ENCODE measurements around the gene TYMP.
A peak's percentile ranks its signal among the peaks of the same experiment; 100 is the strongest.

The TYMP gene

DNA sequence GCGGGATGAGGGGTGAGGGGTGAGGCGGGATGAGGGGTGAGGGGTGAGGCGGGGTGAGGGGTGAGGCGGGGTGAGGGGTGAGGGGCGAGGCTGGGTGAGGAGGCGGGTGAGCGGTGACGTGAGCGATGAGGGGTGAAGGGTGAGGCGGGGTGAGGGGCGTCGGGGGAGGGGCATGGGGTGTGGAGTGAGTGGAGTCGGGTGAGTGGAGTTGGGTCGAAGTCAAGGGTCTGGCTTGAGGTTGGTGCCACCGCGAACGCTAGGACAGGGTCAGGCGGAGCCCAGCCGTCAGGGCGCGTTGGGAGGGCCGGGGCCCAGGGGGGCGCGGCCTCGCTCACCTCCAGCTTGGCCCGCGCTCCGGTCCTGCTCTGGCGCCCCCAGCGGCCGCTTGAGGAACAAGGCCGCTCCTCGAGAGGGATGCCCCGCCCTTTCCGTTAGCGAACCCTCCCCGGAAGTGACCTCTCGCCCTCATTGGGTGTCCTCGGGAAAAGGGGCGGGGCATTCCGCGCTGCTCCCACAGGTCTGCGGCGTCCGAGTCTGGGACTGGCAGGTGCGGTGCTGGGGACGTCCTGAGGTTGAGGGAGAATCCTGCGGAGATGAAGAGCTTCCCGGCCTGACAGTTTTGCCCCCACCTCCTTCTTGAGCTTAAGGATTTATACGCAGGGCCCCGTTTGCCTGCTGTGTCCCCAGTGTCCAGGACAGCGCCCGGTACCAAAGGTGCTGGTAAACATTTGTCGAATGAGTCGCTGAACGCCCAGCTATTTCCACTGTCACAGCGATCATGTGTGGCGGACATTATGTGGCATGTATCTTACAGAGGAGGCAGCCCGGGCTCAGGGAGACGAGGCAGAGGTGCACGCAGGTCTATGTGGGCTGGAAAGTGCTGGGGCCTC, 33.0 kb upstream of the TYMP start, which contains the start of gene SYCE3:
TSS of gene SYCE3 (minus strand) at position 397 of the 890 bp plus-strand sequence. CDS start 6,514 bp downstream, outside the sequence.
- Histone ChIP-seq H3K9me3 (ENCODE audit: control insufficient read depth, insufficient read depth, low read length) (no peaks in the 10 kb centered on the region), H3K36me3 (ENCODE audit: control insufficient read depth, insufficient read depth, low read length) (no peaks in the 10 kb centered on the region), H3K27ac (ENCODE audit: low read length) (no peak within 1 kb of the TSS), H3K27me3 (ENCODE audit: control insufficient read depth, insufficient read depth, low read length) (no peaks in the 10 kb centered on the region), H3K4me1 (ENCODE audit: control insufficient read depth, insufficient read depth, low read length) (no peaks in the 10 kb centered on the region), H3K4me3 (ENCODE audit: low read length) (peak within 1 kb of the TSS; percentile 29; the same call in 1 of the 2 replicates)
- DNase-seq (ENCODE audit: low read depth, low spot score), result peak; percentile 84
- no CpG with 5 or more reads among the region's 61 CpGs for WGBS (ENCODE audit: insufficient coverage, insufficient read length)

DNA sequence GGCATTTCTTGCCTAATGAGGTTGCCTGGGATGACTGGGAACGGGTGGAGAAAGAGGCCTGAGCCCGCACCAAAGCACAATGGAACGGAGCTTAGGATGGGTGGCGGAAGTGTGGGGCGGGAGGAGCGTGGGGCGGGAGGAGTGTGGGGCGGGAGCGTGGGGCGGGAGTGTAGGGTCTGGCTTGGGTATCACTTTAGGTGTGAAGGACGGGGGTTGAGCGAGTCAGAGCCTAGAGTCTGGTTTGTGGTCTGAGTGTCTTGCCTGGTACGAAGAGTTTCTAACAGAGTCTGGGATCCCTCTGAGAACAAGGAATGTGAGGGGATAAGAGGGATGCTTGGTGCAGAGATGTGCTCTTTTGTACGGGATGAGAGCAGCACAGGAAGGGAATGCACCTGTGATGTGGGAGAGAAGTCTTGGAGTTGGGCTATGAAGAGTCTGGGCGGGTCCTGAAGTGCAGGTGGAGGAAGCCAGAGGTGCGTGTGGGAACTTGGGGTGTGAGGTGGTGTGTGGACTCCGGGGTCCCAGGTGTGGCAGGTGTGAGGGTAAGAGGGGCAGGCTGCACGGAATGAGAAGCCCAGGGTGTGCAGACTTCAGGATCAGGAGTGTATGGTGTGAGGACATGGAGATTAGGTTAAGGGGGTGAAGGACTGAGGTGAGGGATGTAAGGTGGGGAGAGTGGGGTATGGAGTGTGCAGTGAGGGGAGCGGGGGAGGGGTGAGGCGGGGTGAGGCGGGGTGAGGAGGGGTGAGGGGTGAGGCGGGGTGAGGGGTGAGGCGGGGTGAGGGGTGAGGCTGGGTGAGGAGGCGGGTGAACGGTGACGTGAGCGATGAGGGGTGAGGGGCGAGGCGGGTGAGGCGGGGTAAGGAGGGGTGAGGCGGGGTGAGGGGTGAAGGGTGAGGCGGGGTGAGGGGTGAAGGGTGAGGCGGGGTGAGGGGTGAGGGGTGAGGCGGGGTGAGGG, 31.9 kb upstream of the TYMP start:
- no peaks in the 10 kb centered on the region for H3K27me3 ChIP-seq (ENCODE audit: control insufficient read depth, insufficient read depth, low read length)
- no peak overlapping the region for H3K4me3 ChIP-seq (ENCODE audit: low read length)
- no CpG with 5 or more reads among the region's 34 CpGs for WGBS (ENCODE audit: insufficient coverage, insufficient read length)
- no peak for DNase-seq (ENCODE audit: low read depth, low spot score)
- H3K9me3 ChIP-seq (ENCODE audit: control insufficient read depth, insufficient read depth, low read length), result no peaks in the 10 kb centered on the region
- H3K4me1 ChIP-seq (ENCODE audit: control insufficient read depth, insufficient read depth, low read length), result no peaks in the 10 kb centered on the region
- H3K36me3 ChIP-seq (ENCODE audit: control insufficient read depth, insufficient read depth, low read length), result no peaks in the 10 kb centered on the region
- no peak overlapping the region for H3K27ac ChIP-seq (ENCODE audit: low read length)

DNA sequence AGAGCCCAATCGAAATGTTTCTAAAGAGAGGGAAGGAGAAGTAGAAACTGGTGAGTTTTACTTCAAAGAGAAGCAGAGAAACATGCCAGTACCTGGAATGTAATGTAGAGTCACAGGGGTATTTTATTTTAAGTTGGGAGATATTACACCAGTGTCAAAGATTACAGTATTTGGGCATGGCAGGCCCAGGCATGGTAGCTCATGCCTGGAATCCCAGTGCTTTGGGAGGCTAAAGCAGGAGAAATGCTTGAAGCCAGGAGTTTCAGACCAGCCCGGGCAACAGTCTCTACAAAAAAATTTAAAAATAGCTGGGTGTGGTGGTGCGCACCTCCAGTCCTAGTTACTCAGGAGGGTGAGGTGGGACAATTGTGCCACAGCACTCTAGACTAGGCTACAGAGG, 30.2 kb upstream of the TYMP start:
- H3K4me1 ChIP-seq (ENCODE audit: control insufficient read depth, insufficient read depth, low read length), result no peaks in the 10 kb centered on the region
- no peaks in the 10 kb centered on the region for H3K9me3 ChIP-seq (ENCODE audit: control insufficient read depth, insufficient read depth, low read length)
- no peak overlapping the region for H3K4me3 ChIP-seq (ENCODE audit: low read length)
- H3K27ac ChIP-seq (ENCODE audit: low read length), result no peak overlapping the region
- H3K27me3 ChIP-seq (ENCODE audit: control insufficient read depth, insufficient read depth, low read length), result no peaks in the 10 kb centered on the region
- H3K36me3 ChIP-seq (ENCODE audit: control insufficient read depth, insufficient read depth, low read length), result no peaks in the 10 kb centered on the region
- WGBS (ENCODE audit: insufficient coverage, insufficient read length), result no CpG with 5 or more reads among the region's 3 CpGs
- DNase-seq (ENCODE audit: low read depth, low spot score), result no peak

DNA sequence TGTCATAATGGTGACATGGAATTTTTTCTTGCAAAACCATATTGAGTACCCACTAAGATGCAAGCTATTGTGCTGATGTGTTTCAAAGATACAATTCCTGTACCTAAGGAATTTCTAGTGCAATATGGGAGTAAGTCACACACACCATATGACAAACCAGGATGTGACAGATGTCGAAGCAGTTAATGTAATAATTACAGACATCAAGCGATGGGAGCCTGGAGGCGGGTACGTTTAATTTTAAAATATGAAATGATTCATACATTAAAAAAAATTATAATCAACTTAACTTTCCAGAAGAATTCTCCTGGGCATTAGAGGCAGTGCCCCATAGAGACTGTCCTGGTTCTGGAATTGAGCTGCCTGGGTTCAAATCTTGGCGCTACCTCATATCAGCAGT, 26.9 kb upstream of the TYMP start:
- H3K9me3 ChIP-seq (ENCODE audit: control insufficient read depth, insufficient read depth, low read length), result no peaks in the 10 kb centered on the region
- no peaks in the 10 kb centered on the region for H3K36me3 ChIP-seq (ENCODE audit: control insufficient read depth, insufficient read depth, low read length)
- no CpG with 5 or more reads among the region's 5 CpGs for WGBS (ENCODE audit: insufficient coverage, insufficient read length)
- no peak overlapping the region for H3K4me3 ChIP-seq (ENCODE audit: low read length)
- no peaks in the 10 kb centered on the region for H3K27me3 ChIP-seq (ENCODE audit: control insufficient read depth, insufficient read depth, low read length)
- DNase-seq (ENCODE audit: low read depth, low spot score), result no peak
- no peaks in the 10 kb centered on the region for H3K4me1 ChIP-seq (ENCODE audit: control insufficient read depth, insufficient read depth, low read length)
- H3K27ac ChIP-seq (ENCODE audit: low read length), result no peak overlapping the region

DNA sequence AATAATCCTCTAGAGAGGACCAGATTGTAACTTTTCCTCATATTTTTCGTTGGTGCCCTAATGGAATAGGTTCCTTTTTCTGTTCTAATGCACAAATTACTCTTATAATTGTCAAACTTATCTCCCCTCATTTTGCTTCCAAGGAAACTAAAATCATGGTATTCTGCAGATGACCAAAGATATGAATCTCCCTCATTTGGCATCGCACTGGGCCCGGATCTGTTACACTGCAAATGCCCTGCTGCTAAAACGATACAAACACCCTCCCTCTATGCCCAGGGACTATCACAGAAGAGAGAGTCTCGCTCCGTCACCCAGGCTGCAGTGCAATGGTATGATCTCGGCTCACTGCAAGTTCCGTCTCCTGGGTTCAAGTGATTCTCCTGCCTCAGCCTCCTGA, 23.5 kb upstream of the TYMP start:
- Histone ChIP-seq H3K4me3 (ENCODE audit: low read length) (no peak overlapping the region), H3K27me3 (ENCODE audit: control insufficient read depth, insufficient read depth, low read length) (no peaks in the 10 kb centered on the region), H3K27ac (ENCODE audit: low read length) (no peak overlapping the region), H3K9me3 (ENCODE audit: control insufficient read depth, insufficient read depth, low read length) (no peaks in the 10 kb centered on the region), H3K4me1 (ENCODE audit: control insufficient read depth, insufficient read depth, low read length) (peaks cover 1% of the 10 kb centered on the region; the same call in 1 of the 2 replicates), H3K36me3 (ENCODE audit: control insufficient read depth, insufficient read depth, low read length) (no peaks in the 10 kb centered on the region)
- no CpG with 5 or more reads among the region's 8 CpGs for WGBS (ENCODE audit: insufficient coverage, insufficient read length)
- DNase-seq (ENCODE audit: low read depth, low spot score), result no peak

DNA sequence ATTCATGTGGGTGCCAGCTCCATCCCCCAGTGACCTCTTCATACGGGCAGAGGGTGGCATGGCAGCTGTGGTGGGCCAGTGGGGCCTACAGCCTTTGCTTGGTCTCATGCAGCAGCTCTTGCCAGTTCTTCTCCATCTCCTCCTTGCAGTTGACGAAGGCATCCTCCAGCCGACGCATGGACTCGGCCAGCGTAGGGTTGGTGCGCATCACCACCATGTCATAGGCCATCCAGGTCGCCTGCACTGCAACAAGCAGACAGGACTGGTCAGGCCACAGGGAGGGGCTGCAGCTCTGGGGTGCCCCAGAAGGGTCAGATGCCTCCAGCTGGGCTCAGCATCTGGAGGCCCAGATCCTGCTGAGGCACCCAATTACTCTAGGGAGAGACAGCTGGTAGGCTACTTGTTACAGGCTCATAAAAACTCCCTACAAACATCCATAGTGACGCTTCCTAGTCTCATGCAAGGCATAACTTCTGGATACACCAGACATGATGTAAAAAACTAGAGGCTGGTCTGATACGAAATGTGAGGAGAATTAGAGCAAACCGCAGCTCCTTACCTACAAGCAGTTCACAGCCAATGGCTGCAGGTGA, 21.4 kb upstream of the TYMP start:
- DNase-seq (ENCODE audit: low read depth, low spot score), result no peak
- peaks cover 1% of the 10 kb centered on the region; the same call in 1 of the 2 replicates for H3K4me1 ChIP-seq (ENCODE audit: control insufficient read depth, insufficient read depth, low read length)
- WGBS (ENCODE audit: insufficient coverage, insufficient read length), result no CpG with 5 or more reads among the region's 11 CpGs

DNA sequence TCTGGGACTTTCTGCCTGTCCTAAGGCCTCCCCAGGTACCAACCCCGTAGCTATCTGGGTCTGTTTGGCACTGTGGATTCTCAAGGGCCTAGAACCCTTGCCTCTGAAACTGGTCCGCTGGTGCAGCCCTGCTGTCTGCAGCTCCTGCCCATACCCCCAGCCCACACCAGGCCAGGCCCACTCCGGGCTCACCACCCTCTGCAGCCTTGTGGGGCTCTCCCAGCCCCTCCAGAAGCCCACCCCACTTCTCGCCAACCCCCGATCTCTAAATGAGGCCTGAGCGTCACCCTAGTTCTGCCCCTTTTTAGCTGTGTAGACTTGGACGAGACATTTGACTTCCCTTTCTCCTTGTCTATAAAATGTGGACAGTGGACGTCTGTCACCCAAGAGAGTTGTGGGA, 20.6 kb upstream of the TYMP start:
- Histone ChIP-seq H3K9me3 (ENCODE audit: control insufficient read depth, insufficient read depth, low read length) (no peaks in the 10 kb centered on the region), H3K36me3 (ENCODE audit: control insufficient read depth, insufficient read depth, low read length) (no peaks in the 10 kb centered on the region), H3K27ac (ENCODE audit: low read length) (no peak overlapping the region), H3K27me3 (ENCODE audit: control insufficient read depth, insufficient read depth, low read length) (no peaks in the 10 kb centered on the region), H3K4me1 (ENCODE audit: control insufficient read depth, insufficient read depth, low read length) (peaks cover 1% of the 10 kb centered on the region; the same call in 1 of the 2 replicates), H3K4me3 (ENCODE audit: low read length) (no peak overlapping the region)
- WGBS (ENCODE audit: insufficient coverage, insufficient read length), result no CpG with 5 or more reads among the region's 8 CpGs
- DNase-seq (ENCODE audit: low read depth, low spot score), result no peak

More for the DNA sequence above, 21.4 kb upstream of the TYMP start:
- no peaks in the 10 kb centered on the region for H3K27me3 ChIP-seq (ENCODE audit: control insufficient read depth, insufficient read depth, low read length)
- no peaks in the 10 kb centered on the region for H3K9me3 ChIP-seq (ENCODE audit: control insufficient read depth, insufficient read depth, low read length)
- no peak overlapping the region for H3K27ac ChIP-seq (ENCODE audit: low read length)
- no peak overlapping the region for H3K4me3 ChIP-seq (ENCODE audit: low read length)
- no peaks in the 10 kb centered on the region for H3K36me3 ChIP-seq (ENCODE audit: control insufficient read depth, insufficient read depth, low read length)

DNA sequence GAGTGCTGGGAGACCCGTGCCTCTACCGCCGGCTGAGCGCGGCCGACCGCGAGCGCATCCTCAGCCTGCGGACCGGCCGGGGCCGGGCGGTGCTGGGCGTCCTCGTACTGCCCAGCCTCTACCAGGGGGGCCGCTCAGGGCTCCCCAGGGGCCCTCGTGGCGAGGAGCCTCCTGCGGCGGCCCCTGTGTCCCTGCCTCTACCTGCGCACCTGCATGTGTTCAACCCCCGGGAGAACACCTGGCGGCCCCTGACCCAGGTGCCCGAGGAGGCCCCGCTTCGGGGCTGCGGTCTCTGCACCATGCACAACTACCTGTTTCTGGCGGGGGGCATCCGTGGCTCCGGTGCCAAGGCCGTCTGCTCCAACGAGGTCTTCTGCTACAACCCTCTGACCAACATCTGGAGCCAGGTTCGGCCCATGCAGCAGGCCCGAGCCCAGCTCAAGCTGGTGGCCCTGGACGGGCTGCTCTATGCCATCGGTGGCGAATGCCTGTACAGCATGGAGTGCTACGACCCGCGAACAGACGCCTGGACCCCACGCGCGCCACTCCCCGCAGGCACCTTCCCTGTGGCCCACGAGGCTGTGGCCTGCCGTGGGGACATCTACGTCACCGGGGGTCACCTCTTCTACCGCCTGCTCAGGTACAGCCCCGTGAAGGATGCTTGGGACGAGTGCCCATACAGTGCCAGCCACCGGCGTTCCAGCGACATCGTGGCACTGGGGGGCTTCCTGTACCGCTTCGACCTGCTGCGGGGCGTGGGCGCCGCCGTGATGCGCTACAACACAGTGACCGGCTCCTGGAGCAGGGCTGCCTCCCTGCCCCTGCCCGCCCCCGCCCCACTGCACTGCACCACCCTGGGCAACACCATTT, 19.3 kb upstream of the TYMP start:
- H3K27me3 ChIP-seq (ENCODE audit: control insufficient read depth, insufficient read depth, low read length), result no peaks in the 10 kb centered on the region; the same call in 1 of the 2 replicates
- H3K36me3 ChIP-seq (ENCODE audit: control insufficient read depth, insufficient read depth, low read length), result no peaks in the 10 kb centered on the region
- H3K27ac ChIP-seq (ENCODE audit: low read length), result no peak overlapping the region

DNA sequence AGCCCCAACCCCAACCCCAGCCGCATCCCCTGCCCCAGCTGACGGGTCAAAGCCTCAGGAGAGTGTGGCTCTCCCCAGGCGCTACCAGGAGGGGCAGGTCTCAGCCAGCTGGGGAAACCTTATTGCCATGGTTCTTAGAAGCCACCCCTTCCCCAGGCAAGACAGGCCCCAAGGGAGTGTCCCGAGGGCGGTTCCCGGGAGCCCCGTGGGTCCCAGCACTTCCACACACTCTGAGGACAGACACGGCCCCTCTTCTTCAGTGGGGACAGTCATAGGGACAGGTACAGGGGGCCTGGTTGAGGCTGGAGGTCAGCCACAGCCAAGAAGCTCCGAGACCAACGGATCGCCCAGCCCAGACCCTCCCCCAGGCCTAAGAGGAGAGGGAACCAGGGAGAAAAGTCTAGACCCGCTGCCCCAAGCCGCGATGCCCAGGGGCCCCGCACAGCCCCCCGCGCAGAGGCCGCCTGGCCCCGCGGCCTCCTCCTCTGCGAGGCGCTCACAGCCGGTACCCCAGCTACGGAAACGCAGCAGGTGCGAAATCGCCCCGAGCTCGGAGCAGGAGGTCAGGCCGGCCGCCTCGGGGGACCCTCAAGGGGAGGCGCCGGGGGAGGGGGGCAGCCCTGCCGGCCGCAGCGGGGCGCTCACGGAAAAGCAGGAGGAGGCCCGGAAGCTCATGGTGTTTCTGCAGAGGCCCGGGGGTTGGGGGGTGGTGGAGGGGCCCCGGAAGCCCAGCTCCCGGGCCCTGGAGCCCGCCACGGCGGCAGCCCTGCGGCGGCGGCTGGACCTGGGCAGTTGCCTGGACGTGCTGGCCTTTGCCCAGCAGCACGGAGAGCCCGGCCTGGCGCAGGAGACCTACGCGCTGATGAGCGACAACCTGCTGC, 18.5 kb upstream of the TYMP start:
- no CpG with 5 or more reads among the region's 56 CpGs for whole genome bisulfite sequencing (ENCODE audit: insufficient coverage, insufficient read length)
- no peak for DNase-seq (ENCODE audit: low read depth, low spot score)
- H3K27me3 ChIP-seq (ENCODE audit: control insufficient read depth, insufficient read depth, low read length), result no peaks in the 10 kb centered on the region; the same call in 1 of the 2 replicates
- H3K9me3 ChIP-seq (ENCODE audit: control insufficient read depth, insufficient read depth, low read length), result no peaks in the 10 kb centered on the region
- no peak overlapping the region for H3K27ac ChIP-seq (ENCODE audit: low read length)
- H3K4me3 ChIP-seq (ENCODE audit: low read length), result no peak overlapping the region
- H3K36me3 ChIP-seq (ENCODE audit: control insufficient read depth, insufficient read depth, low read length), result no peaks in the 10 kb centered on the region
- H3K4me1 ChIP-seq (ENCODE audit: control insufficient read depth, insufficient read depth, low read length), result peaks cover 1% of the 10 kb centered on the region; the same call in 1 of the 2 replicates

More for the DNA sequence above, 19.3 kb upstream of the TYMP start:
- Histone ChIP-seq H3K9me3 (ENCODE audit: control insufficient read depth, insufficient read depth, low read length) (no peaks in the 10 kb centered on the region), H3K4me3 (ENCODE audit: low read length) (no peak overlapping the region), H3K4me1 (ENCODE audit: control insufficient read depth, insufficient read depth, low read length) (peaks cover 1% of the 10 kb centered on the region; the same call in 1 of the 2 replicates)
- no CpG with 5 or more reads among the region's 68 CpGs for WGBS (ENCODE audit: insufficient coverage, insufficient read length)
- no peak for DNase-seq (ENCODE audit: low read depth, low spot score)

All from iPS DF 6.9 (cell line).